ENCODE measurements around the gene SPINT3. TPM values are rescaled to one million over a fixed set of nuclear protein-coding genes. Genes with fewer than 3 reads are reported as not detected.

Gene SPINT3
- total RNA-seq, 1 donor from 2014 or later = not detected

- no peak for DNase-seq (ENCODE audit: low read depth)
- no peaks in the 10 kb centered on the region for H3K36me3 Mint-ChIP-seq (ENCODE audit: low read depth, unreplicated experiment)
- no peaks in the 10 kb centered on the region for H3K4me1 ChIP-seq (ENCODE audit: insufficient read depth, low read length)
- peaks cover 9% of the 10 kb centered on the region for H3K27me3 Mint-ChIP-seq (ENCODE audit: low read depth, unreplicated experiment)
- H2AFZ ChIP-seq (ENCODE audit: low read depth, low read length) = no peak overlapping the region
- H3K79me2 ChIP-seq (ENCODE audit: insufficient read depth, low read length) = no peaks in the 10 kb centered on the region
- no peak for FAIRE-seq
- no peaks in the 10 kb centered on the region for H4K20me1 ChIP-seq (ENCODE audit: insufficient read depth, low read length)
- H3K4me3 Mint-ChIP-seq (ENCODE audit: unreplicated experiment) = no peak overlapping the region
- no peak overlapping the region for H3K9ac ChIP-seq (ENCODE audit: low read length)
- no peaks in the 10 kb centered on the region for H3K36me3 ChIP-seq (ENCODE audit: insufficient read depth, low read length)
- H3K27me3 ChIP-seq (ENCODE audit: insufficient read depth, low read length) = peaks cover 6% of the 10 kb centered on the region
- H3K4me1 Mint-ChIP-seq (ENCODE audit: low read depth, unreplicated experiment) = no peaks in the 10 kb centered on the region
- no peaks in the 10 kb centered on the region for H3K9me3 ChIP-seq (ENCODE audit: insufficient read depth, low read depth, low read length)
- no peak overlapping the region for H3K4me2 ChIP-seq (ENCODE audit: low read length)
- TF ChIP-seq CTCF (IDR thresholded peaks at IDR 0.05; ENCODE audit: insufficient read depth, low read depth, low read length) = no peak
- no peak for TF ChIP-seq EZH2 (IDR thresholded peaks at IDR 0.05; ENCODE audit: insufficient read depth, low read length)
- H3K4me3 ChIP-seq (ENCODE audit: insufficient read depth, low read depth, low read length) = no peak overlapping the region
- no peak overlapping the region for H3K27ac Mint-ChIP-seq (ENCODE audit: unreplicated experiment)
- no peak overlapping the region for H3K27ac ChIP-seq (ENCODE audit: low read depth, low read length)
- no peaks in the 10 kb centered on the region for H3K9me3 Mint-ChIP-seq (ENCODE audit: unreplicated experiment)
Observed at GRCh38 chr20:45496166-45496565, 19.3 kb downstream of the SPINT3 start.

- peaks cover 9% of the 10 kb centered on the region for H3K27me3 Mint-ChIP-seq (ENCODE audit: low read depth, unreplicated experiment)
- H3K9me3 Mint-ChIP-seq (ENCODE audit: unreplicated experiment) = no peaks in the 10 kb centered on the region
- FAIRE-seq = no peak
Observed at GRCh38 chr20:45495501-45495941, 19.9 kb downstream of the SPINT3 start.

More at GRCh38 chr20:45495501-45495941, 19.9 kb downstream of the SPINT3 start:
- Histone ChIP-seq H3K4me1 (ENCODE audit: insufficient read depth, low read length) (no peaks in the 10 kb centered on the region), H3K79me2 (ENCODE audit: insufficient read depth, low read length) (no peaks in the 10 kb centered on the region), H3K27ac (ENCODE audit: low read depth, low read length) (no peak overlapping the region), H3K36me3 (ENCODE audit: insufficient read depth, low read length) (no peaks in the 10 kb centered on the region), H2AFZ (ENCODE audit: low read depth, low read length) (no peak overlapping the region), H3K9ac (ENCODE audit: low read length) (no peak overlapping the region), H3K4me3 (ENCODE audit: insufficient read depth, low read depth, low read length) (no peak overlapping the region), H3K4me2 (ENCODE audit: low read length) (no peak overlapping the region), H3K27me3 (ENCODE audit: insufficient read depth, low read length) (peaks cover 6% of the 10 kb centered on the region), H4K20me1 (ENCODE audit: insufficient read depth, low read length) (no peaks in the 10 kb centered on the region), H3K9me3 (ENCODE audit: insufficient read depth, low read depth, low read length) (no peaks in the 10 kb centered on the region)
- no peak overlapping the region for H3K27ac Mint-ChIP-seq (ENCODE audit: unreplicated experiment)
- no peaks in the 10 kb centered on the region for H3K4me1 Mint-ChIP-seq (ENCODE audit: low read depth, unreplicated experiment)
- H3K4me3 Mint-ChIP-seq (ENCODE audit: unreplicated experiment) = no peak overlapping the region
- H3K36me3 Mint-ChIP-seq (ENCODE audit: low read depth, unreplicated experiment) = no peaks in the 10 kb centered on the region
- DNase-seq (ENCODE audit: low read depth) = no peak
- no peak for TF ChIP-seq CTCF (IDR thresholded peaks at IDR 0.05; ENCODE audit: insufficient read depth, low read depth, low read length)
- no peak for TF ChIP-seq EZH2 (IDR thresholded peaks at IDR 0.05; ENCODE audit: insufficient read depth, low read length)
